Measurements from ENCODE around the gene TMEM209. TPM values are rescaled to one million over a fixed set of nuclear protein-coding genes. Genes with fewer than 3 reads are reported as not detected.
"Not testable (repeated sequence)": the region's sequence is repeated elsewhere in the genome, so short reads cannot be mapped to it uniquely, and the experiment has no call there.

The TMEM209 gene
- total RNA-seq: 17.2 and 20.2 TPM in 2 replicates
- polyA plus RNA-seq (2012): 12.8 TPM

DNA sequence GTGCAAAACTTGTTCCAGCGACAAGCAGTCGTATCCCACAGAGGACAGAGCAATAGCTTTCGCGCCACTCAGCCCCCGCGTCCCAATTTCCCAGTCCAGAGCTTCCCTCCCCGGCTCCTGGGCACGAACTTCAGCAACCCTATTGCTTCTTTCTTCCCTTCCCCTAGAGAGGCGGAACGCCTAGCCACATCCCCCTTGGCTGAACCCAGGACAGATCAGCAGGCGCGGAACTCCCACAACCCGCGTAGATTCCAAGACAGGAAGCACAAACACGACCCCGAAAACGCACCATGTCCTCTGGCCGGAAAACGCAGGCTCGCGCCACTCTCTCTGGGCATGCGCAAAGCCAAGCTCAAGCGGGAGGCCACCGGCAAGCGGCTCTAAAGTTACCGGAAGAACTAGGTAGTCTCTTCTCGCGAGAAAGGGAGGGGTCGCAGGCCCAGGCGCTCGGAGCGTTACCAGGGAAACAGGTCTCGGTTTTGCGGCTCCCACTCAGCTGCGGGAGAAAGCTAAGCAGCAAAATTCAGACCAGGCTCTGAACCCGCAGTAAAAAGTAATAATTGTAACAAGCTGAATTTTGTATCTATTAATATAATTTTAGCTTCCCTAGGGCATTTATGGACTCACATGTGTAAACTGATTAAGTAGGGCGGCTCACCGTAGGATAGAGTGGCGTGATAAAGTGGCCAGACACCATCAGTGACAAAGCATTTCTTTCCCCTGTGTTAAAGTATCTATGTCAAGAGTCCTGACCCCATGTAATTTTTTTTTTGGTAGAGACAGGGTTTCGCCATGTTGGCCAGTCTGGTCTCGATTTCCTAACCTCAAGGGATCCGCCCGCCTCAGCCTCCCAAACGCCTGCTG, at the start of gene TMEM209:
TSS of gene TMEM209 (minus strand) at position 323 of the 864 bp plus-strand sequence. CDS start at position 292, 31 bp downstream.
- peak; percentile 100 for DNase-seq (ENCODE audit: low read depth)

DNA sequence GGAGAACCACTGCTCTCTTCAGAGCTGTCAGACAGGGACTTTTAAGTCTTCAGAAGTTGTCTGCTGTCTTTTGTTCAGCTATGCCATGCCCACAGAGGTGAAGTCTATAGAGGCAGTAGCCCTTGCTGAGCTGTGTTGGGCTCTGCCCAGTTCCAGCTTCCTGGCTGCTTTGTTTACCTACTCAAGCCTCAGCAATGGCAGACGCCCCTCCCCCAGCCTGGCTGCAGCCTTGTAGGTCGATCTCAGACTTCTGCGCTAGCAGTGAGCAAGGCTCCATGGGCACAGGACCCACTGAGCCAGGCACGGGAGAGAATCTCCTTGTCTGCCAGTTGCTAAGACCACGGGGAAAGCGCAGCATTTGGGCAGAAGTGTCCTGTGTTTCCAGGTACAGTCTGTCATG, 49.3 kb upstream of the TMEM209 start:
- DNase-seq (ENCODE audit: low read depth): no peak

DNA sequence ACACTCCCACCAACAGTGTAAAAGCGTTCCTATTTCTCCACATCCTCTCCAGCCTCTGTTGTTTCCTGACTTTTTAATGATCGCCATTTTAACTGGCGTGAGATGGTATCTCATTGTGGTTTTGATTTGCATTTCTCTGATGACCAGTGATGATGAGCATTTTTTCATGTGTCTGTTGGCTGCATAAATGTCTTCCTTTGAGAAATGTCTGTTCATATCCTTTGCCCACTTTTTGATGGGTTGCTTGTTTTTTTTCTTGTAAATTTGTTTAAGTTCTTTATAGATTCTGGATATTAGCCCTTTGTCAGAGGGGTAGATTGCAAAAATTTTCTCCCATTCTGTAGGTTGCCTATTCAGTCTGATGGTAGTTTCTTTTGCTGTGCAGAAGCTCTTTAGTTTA, 44.4 kb upstream of the TMEM209 start:
- DNase-seq (ENCODE audit: low read depth): not testable (repeated sequence)

DNA sequence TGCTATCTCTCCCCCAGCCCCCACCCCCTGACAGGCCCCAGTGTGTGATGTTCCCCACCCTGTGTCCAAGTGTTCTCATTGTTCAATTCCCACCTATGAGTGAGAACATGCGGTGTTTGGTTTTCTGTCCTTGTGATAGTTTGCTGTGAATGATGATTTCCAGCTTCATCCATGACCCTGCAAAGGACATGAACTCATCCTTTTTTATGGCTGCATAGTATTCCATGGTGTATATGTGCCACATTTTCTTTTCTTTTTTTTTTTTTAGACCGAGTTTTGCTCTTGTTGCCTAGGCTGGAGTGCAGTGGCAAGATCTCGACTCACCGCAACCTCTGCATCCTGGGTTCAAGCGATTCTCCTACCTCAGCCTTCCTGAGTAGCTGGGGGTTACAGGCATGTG, 43.6 kb upstream of the TMEM209 start:
- not testable (repeated sequence) for DNase-seq (ENCODE audit: low read depth)

DNA sequence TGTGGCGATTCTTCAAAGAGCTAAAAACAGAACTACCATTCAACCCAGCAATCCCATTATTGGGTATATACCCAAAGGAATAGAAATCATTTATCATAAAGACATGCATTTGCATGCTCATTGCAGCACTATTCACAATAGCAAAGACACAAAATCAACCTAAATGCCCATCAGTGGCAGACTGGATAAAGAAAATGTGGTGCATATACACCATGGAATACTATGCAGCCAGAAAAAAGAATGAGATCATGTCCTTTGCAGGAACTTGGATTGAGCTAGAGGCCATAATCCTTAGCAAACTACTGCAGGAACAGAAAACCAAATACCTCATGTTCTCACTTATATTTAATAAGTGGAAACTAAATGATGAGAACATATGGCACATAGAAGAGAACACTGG, 41.3 kb upstream of the TMEM209 start:
- not testable (repeated sequence) for DNase-seq (ENCODE audit: low read depth)

DNA sequence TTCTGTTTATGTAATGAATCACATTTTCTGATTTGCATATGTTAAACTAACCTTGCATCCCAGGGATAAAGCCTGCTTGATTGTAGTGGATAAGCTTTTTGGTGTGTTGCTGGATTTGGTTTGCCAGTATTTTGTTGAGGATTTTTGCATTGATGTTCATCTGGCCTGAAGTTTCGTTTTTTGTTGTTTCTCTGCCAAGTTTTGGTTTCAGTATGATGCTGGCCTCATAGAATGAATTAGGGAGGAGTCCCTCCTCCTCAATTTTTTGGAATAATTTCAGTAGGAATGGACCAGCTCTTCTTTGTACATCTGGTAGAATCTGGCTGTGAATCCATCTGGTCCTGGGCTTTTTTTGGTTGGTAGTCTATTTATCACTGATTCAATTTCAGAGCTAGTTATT, 38.3 kb upstream of the TMEM209 start:
- DNase-seq (ENCODE audit: low read depth): peak; percentile 28

DNA sequence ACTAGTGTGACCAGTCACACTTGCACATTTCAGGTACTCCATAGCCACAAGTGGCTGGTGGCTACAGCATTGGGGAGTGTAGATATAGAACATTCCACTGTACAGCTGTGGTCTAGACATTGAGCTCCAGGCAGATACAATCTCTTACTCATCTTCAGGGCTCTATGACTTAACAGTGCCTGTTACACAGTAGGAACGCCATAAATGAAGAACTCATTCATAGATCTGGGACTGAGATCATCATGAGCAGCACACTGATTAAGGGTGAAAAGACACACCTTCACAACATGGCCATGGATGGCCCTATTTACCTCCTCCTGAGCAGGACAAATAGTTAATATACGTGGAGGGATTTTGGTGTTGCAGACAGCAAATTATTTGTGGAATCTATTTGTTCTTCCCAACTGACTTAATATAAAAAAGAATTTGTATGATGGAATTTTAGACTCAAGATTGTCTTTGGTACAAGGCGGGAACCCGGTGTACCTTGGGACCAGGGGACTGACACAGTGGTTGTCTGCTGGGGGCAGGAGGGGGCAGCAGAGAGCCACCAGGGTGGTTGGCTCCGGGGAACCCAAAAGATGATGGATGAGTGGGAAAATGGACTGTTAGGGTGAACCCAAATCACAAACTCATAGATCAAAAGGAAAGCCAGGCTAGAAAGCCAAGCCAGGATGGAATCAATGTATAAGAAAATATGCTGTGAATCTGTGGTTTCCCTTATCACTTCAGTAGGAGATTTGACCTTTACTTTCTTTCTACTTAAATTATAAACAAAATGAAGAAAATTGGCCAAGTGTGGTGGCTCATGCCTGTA, 37.2 kb upstream of the TMEM209 start:
- DNase-seq (ENCODE audit: low read depth): peak; percentile 80

DNA sequence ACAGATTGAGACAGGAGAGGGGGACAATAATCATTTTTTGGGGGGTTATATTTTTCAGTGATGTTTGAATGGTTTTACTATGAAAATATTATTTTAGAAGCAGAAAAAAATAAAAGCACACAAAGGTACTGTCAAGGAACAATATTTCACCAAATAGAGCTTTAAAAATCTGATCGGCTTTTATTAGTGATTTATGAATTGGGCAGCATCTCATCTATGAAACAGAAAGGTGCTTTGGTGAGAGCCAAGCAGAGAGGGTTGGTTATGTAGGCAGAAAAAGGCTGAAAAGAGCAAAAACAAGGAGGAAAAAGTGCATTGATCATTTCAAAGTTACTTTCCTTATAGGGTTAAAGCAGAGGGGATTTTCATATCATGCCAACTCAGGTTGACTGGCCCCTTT, 35.0 kb upstream of the TMEM209 start:
- DNase-seq (ENCODE audit: low read depth): no peak

DNA sequence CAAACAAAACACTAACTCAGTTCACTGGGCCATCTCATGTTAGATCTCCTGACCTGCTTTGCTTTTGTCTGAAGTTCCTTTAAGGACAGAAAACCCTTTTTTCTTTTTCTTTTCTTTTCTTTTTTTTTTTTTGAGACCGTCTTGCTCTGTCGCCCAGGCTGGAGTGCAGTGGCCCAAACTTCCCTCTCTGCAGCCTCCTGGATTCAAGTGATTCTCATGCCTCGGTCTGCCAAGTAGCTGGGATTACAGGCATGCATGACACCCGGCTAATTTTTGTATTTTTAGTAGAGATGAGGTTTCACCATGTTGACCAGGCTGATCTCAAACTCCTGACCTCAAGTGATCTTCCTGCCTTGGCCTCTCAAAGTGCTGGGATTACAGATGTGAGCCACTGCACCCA, 31.2 kb upstream of the TMEM209 start:
- peak; percentile 36 for DNase-seq (ENCODE audit: low read depth)

DNA sequence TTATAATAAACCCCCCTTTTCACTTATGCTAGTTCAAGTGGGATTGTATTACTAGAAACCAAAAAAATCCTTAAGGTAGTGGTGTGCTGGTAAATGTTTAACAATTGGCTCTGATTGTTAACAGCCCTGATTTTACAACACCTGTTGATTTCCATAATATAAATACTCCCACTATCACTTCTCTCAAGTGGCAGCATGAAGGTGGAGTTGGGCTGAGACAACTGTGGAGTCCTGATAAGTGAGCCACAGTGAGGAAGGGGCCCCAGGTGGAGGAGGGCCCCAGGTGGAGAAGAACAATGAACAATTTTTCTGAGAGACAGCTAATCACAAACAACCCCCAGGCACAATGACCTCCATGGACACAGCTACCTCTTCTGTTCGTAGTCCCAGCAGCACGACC, 28.9 kb upstream of the TMEM209 start:
- no peak for DNase-seq (ENCODE audit: low read depth)

DNA sequence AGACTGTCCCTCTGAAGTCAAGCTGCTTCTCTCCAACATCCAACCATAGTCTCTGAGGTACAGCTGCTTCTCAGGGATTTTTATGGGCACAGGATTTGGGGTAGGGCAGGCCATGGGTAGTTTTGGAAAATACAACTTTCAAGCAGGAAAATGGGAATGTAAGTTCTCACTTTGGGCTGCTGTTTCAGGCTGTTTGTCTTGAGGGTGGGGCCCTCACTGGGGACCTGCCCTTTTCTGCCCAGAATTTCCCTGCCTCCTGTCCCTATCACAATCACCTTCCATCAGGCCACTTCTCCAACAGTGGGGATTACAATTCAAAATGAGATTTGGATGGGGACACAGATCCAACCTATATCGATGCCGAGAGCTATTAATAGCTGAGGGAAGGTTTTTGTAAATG, 27.0 kb upstream of the TMEM209 start:
- no peak for DNase-seq (ENCODE audit: low read depth)

DNA sequence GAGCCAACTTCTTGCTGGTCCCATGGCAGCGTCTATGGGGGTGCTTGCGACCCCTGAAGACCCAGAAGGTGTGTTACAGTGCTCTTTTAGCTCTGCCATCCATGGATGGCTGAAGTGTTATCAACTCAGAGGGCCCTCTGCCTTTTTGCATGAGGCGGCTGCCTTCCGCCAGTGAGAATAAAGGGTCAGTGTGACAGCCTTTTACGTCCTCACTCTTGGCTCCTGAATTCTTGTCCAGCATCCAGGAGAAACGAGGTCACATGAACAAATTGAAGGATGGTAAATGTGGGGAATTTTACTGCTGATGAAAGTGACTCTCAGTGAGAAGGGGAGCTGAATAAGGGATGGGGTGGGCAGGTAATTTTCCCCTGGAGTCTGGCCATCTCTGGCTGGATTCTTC, 26.6 kb upstream of the TMEM209 start:
- DNase-seq (ENCODE audit: low read depth): no peak

DNA sequence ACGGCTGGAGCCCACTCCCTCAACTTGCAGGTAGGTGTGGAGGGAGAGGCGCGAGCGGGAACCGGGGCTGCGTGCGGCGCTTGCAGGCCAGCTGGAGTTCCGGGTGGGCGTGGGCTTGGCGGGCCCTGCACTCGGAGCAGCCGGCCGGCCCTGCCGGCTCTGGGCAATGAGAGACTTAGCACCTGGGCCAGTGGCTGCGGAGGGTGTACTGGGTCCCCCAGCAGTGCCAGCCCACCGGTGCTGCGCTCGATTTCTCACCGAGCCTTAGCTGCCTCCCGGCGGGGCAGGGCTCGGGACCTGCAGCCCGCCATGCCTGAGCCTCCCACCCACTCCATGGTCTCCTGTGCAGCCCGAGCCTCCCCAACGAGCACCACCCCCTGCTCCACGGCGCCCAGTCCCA, 24.8 kb upstream of the TMEM209 start:
- not testable (repeated sequence) for DNase-seq (ENCODE audit: low read depth)

DNA sequence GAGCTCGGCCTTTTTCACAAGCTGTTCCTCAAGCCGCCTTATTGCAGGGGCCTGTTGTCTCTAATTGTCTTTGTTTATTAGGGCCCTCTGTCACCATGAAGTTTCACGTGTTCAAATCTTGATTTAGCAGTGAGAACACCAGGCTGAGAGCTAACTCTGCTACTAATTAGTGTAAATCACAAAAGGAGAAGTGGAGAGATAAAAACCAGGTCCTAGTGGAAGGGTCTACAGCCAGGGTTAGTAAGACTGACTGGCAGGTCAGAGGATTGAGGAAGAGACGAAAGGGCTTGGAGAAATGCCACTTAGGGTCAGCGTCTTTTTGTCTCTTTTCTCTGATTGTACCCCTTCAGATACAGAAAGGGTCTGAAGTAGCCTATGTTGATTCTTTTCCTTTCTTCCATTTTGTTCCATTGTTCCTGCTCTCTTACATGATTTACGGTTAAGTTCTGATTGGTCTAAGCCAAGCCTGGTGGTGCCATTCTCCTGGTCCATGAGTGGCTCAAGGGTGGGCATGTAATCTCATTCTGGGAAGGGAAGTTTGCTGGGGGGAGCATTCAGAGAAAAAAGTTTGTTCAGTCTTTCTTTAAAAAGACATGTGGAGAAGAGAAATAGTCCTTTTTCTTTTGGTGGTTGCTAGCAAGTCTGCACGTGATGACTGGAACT, 23.8 kb upstream of the TMEM209 start:
- no peak for DNase-seq (ENCODE audit: low read depth)

DNA sequence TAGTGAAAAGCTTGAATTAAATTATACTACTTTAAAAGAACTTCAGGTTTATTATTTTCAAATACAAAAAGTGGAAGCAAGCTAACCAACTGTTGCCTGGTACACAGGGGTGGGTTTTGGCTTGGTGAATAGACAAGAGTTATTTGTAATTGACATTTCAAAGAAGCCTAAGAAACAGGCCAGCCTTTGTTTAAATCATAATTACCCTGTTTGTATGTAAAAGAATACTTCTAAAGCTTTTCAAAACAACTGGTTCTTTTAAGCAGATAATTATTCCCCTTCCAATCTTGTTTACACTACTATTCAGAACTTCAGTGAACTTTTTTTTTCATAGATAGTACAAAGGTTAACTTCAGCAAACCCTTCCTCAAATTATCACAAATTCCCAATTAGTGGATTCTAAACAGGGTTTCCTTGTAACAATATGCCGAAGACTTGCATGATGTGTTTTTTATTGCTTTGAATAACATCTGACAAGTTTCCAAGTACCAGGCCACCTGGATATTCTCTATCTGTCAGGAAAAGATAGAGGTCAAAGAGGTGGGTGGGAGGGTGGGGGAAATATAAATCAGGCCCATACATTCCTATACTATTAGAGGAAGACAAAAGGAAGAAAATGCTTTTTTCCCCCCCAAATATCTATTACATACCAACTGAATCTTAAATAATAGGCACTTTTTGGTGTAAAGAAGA, 22.8 kb upstream of the TMEM209 start:
- DNase-seq (ENCODE audit: low read depth): no peak

DNA sequence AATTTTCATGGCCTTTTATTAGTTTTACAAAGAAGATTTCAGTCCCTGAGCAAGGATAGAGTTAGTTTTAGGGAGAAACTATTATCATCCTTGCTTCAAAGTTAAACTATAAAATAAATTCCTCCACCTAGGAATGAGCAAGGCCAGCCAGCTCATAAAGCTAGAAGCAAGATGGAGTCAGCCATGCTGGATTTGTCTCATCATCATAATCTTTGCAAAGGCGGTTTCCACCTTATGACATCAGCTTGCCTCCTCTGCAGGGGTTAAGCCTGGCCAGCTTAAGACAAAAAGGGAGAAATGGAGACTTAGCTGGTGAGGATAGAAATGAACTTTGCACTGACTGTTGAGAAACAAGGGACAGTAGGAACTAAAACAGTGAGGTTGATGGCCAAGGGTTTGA, 21.1 kb upstream of the TMEM209 start:
- DNase-seq (ENCODE audit: low read depth): no peak

DNA sequence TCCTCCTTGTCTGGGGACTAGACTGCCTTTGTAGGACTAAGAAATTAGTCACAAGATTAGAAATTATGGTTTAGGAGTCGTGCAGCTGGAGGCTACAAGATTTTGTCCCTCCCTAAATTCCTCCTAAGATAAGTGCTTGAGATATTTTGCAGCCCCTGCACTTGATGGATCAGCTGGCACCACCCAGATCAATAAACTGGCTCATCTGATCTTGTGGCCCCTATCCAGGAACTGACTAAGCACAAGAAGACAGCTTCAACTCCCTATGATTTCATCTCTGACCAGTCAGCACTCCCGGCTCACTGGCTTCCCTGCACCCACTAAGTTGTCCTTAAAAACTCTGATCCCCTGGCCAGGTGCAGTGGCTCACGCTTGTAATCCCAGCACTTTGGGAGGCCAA, 19.7 kb upstream of the TMEM209 start:
- DNase-seq (ENCODE audit: low read depth): peak; percentile 57

DNA sequence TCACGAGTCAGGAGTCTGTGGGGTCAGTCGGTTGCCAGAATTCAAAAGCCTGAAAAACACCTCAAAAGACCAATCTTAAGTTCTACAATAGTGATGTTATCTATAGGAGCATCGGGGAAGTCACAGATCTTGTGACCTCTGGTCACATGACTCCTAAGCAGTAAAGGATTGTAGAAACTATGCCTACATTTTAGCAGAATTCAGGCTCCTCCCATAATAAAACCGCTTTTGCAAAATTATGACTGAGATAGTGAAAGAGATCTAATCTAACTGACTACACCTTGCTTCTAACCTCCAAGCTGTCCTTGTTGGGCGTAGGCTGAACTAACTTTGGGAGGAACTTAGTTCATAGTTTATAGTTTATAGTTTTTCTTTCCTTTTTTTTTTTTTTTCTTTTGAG, 19.0 kb upstream of the TMEM209 start:
- no peak for DNase-seq (ENCODE audit: low read depth)

DNA sequence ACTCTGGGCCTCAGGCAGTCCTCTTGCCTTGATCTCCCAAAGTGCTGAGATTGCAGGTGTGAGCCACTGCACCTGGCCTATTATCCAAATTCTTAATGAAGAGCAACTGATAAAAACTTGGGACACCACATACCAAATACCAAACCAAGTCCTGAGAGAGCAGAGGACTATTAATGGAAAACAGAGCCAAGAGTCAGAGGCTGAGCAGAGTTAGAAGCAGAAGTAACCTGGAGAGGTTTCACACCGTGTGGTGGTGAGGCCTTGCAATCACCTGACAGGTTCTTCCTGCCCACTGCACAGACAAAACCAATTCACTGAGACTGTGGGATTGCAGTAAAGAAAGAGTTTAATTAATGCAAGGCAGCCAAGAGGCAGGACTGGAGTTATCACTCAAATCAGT, 18.4 kb upstream of the TMEM209 start:
- no peak for DNase-seq (ENCODE audit: low read depth)

DNA sequence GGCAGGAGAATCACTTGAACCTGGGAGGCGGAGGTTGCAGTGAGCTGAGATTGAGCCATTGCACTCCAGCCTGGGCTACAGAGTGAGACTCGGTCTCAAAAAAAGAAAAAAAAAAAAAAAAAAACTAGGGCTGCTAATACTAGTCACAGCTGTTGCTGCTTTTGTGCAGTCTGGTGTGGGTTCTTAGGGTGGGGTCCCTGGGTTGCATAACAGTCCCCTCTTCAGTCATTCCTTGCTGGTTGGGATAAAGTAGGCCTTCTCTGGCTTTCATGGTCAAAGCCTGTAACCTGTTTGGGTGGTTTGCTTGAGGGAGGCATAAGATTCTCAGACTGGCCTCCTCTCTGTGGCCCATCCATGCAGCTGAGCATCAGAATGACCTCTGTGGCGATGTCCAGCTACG, 16.5 kb upstream of the TMEM209 start:
- DNase-seq (ENCODE audit: low read depth): peak; percentile 29

DNA sequence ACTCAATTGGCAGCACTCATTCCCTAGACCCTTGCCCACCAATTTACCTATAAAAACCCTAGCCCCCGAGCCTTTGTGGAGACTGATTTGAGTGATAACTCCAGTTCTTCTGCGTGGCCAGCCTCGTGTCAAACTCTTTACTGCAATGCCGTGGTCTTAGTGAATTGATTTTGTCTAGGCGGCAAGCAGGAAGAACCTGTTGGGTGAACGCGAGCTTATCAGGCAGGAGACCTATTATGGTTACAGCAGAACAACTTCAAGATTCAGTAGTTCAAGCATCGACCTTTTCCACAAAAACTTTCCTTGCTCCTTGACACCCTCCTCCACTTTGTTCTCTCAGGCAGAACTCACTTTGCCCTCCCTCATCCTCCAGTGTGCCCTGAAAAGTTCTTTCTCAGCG, 14.7 kb upstream of the TMEM209 start:
- no peak for DNase-seq (ENCODE audit: low read depth)

All from myocyte (in vitro differentiated cells).